NCI-H460 (cell line): ENCODE data around the gene C2orf69. TPM values are rescaled to one million over a fixed set of nuclear protein-coding genes. Genes with fewer than 3 reads are reported as not detected.
"Not testable (repeated sequence)": the region's sequence is repeated elsewhere in the genome, so short reads cannot be mapped to it uniquely, and the experiment has no call there.

Source experiments
- DNase-seq: peaks from one replicate; pipeline ENCODE4 v3.0.0-alpha.2; 2016; ENCODE audit warnings: low read depth; ENCODE audit errors: extremely low read depth
- total RNA-seq: library from RNA; depleted of rRNA; stranded (reverse); fragments of >200 nt; shearing (Covaris generic); gene quantifications from 2 replicates; pipeline ENCODE4 v1.2.3, GENCODE V29; 2014

C2orf69 gene
- total RNA-seq, 1 experiment from 2014 or later, result 20.2 TPM

GRCh38 chr2:199912553-199913114 lies 1.5 kb downstream of the C2orf69 start:
- DNase-seq, result not testable (repeated sequence)

DNA sequence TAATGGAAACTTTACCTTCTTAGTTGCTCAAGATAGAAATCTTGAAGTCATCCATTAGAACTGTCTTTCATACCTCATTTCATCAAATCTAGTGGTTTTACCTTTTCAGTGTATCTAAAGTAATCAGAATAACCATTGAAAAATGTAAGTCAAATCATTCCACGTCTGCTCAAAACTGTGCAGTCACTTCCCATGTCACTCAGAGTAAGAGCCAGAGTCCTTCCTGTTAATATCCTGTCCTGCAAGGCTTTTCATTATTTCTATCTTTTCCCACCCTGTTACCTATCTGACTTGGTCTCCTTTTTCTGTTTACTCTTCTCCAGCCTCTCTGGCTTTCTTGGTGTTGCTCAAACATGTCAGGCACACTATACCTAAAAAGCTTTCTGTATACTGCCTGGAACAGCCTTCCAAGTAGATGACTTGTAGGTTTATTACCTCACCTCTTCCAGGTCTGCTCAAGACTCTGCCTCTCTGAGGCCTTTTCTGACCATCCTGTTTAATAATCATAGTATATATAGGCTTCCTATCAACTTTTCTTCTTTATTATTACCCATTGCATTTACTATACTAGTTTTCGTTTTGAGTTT lies 3.4 kb downstream of the C2orf69 start:
- no peak for DNase-seq

- DNase-seq, result no peak
Measured at GRCh38 chr2:199916980-199917379, 5.9 kb downstream of the C2orf69 start.

DNA sequence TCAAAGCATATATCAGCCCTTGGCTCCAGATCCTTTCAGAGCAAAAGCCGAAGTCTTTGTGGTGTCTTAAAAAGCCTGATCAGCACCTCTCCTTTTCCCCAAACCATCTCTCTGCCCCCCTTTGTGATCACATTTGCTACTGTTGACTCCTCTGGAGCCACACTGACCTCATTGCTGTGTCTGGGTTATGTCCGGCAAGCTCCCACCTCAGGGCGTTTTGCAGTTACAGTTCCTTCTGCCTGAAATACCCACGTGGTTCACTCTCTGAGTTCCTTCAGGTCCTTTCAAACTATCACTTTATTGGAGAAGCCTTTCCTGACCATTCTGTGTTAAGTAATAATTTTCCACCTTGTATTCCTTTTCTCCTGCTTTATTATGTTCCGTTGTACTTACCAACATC lies 11.8 kb downstream of the C2orf69 start:
- DNase-seq, result peak; percentile 9

DNA sequence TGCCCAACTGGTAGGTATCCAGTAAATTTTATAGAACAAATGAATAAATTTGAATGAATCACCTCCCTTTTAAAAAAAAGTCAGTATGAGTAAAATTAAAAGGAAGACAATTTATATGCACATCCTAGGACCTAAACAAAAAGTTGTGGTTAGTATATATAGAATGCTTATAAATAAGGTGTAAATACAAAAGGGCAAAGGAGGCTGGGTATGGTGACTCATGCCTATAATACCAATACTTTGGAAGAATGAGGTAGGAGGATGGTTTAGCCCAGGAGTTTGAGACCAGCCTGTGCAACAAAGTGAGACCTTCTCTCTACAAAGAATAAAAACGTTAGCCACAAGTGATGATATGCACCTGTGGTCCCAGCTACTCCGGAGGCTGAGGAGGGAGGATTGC lies 12.8 kb downstream of the C2orf69 start:
- no peak for DNase-seq

GRCh38 chr2:199926806-199927205 lies 15.7 kb downstream of the C2orf69 start:
- no peak for DNase-seq

GRCh38 chr2:199928226-199928625 lies 17.1 kb downstream of the C2orf69 start:
- DNase-seq, result no peak

- no peak for DNase-seq
Measured at GRCh38 chr2:199928626-199929025, 17.5 kb downstream of the C2orf69 start.

DNA sequence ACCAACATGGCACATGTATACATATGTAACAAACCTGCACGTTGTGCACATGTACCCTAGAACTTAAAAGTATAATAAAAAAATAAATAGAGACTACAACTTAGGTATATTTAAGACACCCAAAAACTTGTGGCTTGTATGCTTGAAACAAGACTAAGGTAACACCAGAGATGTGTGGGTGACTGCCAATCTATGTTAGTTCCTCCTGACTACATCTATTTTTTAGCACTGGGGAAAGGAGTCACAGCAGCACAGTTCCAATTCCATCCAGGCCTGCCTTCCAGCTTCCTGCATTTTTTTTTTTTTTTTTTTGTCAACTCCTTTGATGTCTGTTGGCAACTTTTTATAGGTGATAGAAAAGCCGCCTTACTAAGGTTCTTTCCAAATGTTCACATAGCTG lies 18.2 kb downstream of the C2orf69 start:
- no peak for DNase-seq

DNA sequence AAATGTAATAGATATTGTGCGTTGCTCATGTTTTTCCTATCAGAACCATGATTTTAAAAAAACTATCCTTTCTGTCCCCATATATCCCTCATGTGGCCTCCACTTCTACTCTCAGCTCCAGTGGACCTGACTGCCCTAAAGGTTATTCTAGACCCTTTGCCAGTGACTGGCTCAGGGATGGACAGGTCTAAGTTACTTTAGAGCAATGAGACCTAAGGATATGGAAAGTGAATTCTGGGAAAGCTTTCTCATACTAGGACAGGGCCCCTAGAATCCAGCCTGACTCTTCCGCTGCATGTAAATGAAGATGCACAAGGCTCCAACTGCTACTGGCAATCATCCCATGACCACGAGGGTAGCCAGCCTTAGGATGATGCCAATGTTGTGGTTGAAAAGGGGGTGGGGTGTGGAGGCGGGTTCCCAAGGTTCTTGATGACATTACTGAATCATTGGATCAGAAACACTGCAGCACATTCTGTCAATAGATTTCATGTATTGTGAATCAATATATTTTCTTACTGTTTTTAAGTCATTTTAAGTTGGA lies 21.3 kb downstream of the C2orf69 start:
- no peak for DNase-seq

DNA sequence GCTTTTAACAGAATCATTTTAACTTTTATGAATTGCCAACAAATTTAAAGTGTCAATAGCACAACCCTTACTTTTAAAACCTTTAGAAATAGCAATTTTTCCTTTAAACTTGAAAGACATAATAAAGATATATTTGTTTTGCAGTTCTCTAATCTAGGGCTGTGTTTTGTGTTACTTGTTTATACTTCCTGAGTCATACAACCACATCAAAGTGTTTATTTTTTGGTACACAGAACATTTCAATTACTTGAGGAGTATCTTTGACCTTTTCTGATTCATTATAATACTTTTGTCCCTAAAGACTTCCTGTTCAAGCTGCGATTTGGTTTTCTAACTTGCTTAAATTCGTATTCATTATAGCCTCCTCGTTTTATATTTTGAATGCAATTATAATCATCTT lies 22.4 kb downstream of the C2orf69 start:
- no peak for DNase-seq

DNA sequence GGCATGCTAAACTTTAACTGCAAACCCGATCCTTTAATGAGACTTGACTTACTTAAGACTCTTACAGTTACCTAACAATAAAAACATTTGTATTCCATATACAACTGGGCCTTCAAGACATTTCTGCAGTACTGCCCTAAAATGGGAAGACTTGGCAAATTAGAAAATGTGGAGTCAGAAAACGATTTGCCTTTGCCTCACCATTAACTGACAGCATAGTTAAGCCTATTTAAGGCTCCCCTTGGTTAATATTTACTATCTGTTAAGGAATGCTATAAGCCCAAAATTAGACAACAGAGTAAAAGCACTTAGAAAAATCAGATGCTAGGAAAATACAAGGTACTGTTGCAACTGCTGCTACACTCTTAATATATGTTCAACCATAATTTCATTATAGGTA lies 25.5 kb downstream of the C2orf69 start:
- no peak for DNase-seq

DNA sequence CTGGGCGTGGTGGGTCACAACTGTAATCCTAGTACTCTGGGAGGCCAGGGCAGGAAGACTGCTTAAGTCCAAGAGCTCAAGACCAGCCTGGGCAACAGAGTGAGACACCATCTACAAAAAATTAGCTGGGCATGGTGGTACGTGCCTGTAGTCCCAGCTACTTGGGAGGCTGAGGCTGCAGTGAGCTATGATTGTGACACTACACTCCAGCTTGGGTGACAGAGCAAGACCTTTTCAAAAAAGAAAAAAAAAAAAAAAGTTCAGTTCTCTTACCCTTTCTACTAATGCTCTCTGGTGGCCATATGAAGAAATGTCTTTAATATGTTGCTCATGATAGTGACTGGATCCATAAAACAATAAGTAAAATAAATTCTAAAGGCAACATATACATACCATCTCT lies 29.3 kb downstream of the C2orf69 start:
- DNase-seq, result peak; percentile 34

GRCh38 chr2:199943373-199943772 lies 32.3 kb downstream of the C2orf69 start:
- DNase-seq, result no peak

GRCh38 chr2:199946196-199946595 lies 35.1 kb downstream of the C2orf69 start:
- DNase-seq, result no peak

GRCh38 chr2:199946836-199947235 lies 35.7 kb downstream of the C2orf69 start:
- DNase-seq, result no peak

DNA sequence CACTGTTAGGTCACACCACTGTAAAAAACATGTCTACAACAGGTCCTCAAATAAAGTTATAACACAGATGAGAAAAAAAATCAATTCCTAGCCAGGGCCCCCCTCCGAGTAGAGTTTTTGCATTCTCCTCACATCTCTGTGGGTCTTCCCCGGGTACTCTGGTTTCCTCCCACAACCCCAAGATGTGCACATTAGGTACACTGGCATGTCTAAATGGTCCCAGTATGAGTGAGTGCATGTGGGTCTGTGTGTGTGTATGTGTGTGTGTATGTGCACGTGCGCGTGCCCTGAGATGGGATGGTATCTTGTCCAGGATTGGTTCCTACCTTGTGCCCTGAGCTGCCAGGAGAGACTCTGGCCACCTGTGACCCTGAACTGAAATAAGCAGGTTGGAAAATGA lies 39.3 kb downstream of the C2orf69 start:
- DNase-seq, result no peak

DNA sequence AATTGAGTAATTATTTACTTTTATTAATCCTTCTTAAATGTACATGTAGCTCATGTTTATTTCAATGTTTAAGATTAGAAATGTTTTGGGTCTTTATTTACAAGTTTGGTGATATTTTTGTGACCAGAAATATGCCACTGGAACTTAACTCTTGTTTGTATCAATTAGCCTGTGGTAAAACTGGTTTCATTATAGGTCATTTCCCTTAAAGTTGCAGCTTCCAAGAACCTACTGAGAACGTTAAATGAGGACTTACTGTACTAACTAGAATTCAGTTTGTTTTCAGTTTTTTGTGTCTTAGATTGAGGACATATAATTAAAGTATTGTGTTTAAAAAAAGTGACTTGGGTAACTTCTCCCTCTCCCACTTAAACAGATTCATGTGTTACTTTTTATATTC lies 39.9 kb downstream of the C2orf69 start:
- no peak for DNase-seq

GRCh38 chr2:199955007-199955338 lies 43.9 kb downstream of the C2orf69 start:
- DNase-seq, result peak; percentile 19

GRCh38 chr2:199955339-199956061 lies 44.4 kb downstream of the C2orf69 start, which contains the start of the genes MAIP1 and TYW5:
Gene MAIP1, plus strand, starts transcription at chr2:199955582. Its CDS starts 217 bp downstream, at chr2:199955799.
Gene TYW5, minus strand, starts transcription at chr2:199955491. Its CDS starts 21 bp downstream, at chr2:199955470.
- peak; percentile 79 for DNase-seq

GRCh38 chr2:199956062-199956380 lies 44.9 kb downstream of the C2orf69 start:
- DNase-seq, result no peak

GRCh38 chr2:199958014-199958413 lies 46.9 kb downstream of the C2orf69 start:
- no peak for DNase-seq
